NCI-H1092 treated with DMSO at 0.1 percent for 48 hours (cell line): ENCODE data around the gene STRIP2.
A peak's percentile ranks its signal among the peaks of the same experiment; 100 is the strongest.
"Not testable (repeated sequence)": the region's sequence is repeated elsewhere in the genome, so short reads cannot be mapped to it uniquely, and the experiment has no call there.

Experiments
- DNase-seq: peaks from one replicate; lab custom pipeline; 2025; lab: John Stamatoyannopoulos, UW

STRIP2 gene

GRCh38 chr7:129433847-129434674 is at the start of gene STRIP2:
STRIP2 (plus strand) TSS chr7:129434432; CDS start chr7:129434473, 41 bp downstream.
- DNase-seq: peak; percentile 93

- no peak for DNase-seq
Observed at GRCh38 chr7:129385116-129385515, 49.1 kb upstream of the STRIP2 start.

GRCh38 chr7:129385598-129385997 is 48.6 kb upstream of the STRIP2 start:
- no peak for DNase-seq

- no peak for DNase-seq
Observed at GRCh38 chr7:129386506-129386905, 47.7 kb upstream of the STRIP2 start.

- no peak for DNase-seq
Observed at GRCh38 chr7:129387537-129387936, 46.7 kb upstream of the STRIP2 start.

GRCh38 chr7:129388333-129389098 is 45.7 kb upstream of the STRIP2 start:
- no peak for DNase-seq

GRCh38 chr7:129389829-129390228 is 44.4 kb upstream of the STRIP2 start:
- DNase-seq: no peak

GRCh38 chr7:129390314-129390713 is 43.9 kb upstream of the STRIP2 start:
- no peak for DNase-seq

GRCh38 chr7:129391546-129392171 is 42.6 kb upstream of the STRIP2 start:
- DNase-seq: no peak

- DNase-seq: no peak
Observed at GRCh38 chr7:129393255-129393654, 41.0 kb upstream of the STRIP2 start.

- DNase-seq: no peak
Observed at GRCh38 chr7:129394101-129394500, 40.1 kb upstream of the STRIP2 start.

GRCh38 chr7:129394982-129395914 is 39.0 kb upstream of the STRIP2 start:
- DNase-seq: no peak

- no peak for DNase-seq
Observed at GRCh38 chr7:129401228-129401966, 32.8 kb upstream of the STRIP2 start.

GRCh38 chr7:129401967-129402860 is 32.0 kb upstream of the STRIP2 start:
- no peak for DNase-seq

GRCh38 chr7:129405527-129405926 is 28.7 kb upstream of the STRIP2 start:
- DNase-seq: no peak

GRCh38 chr7:129410238-129410637 is 24.0 kb upstream of the STRIP2 start:
- not testable (repeated sequence) for DNase-seq

GRCh38 chr7:129412501-129412900 is 21.7 kb upstream of the STRIP2 start:
- DNase-seq: no peak

- no peak for DNase-seq
Observed at GRCh38 chr7:129417073-129417472, 17.2 kb upstream of the STRIP2 start.

- no peak for DNase-seq
Observed at GRCh38 chr7:129421717-129422250, 12.4 kb upstream of the STRIP2 start.

- no peak for DNase-seq
Observed at GRCh38 chr7:129422727-129423126, 11.5 kb upstream of the STRIP2 start.
